Measurements from ENCODE around the gene SEMA4B.

- TF ChIP-seq POLR2A (IDR thresholded peaks at IDR 0.05; ENCODE audit: low read depth, low read length) (no peak), TAF1 (IDR thresholded peaks at IDR 0.05; ENCODE audit: borderline replicate concordance, low read depth, low read length) (no peak)
Measured at GRCh38 chr15:90202929-90203328, 1.8 kb downstream of the SEMA4B start.

Data from GM12892 (cell line).